HL-60 (cell line): ENCODE results near the gene YWHAQ.
A peak's percentile ranks its signal among the peaks of the same experiment; 100 is the strongest.

Source experiments
- DNase-seq, 2 experiments: peaks; one replicate each; pipeline ENCODE4 v3.0.0-alpha.2; 2010 to 2020; ENCODE audit warnings: low read depth in 1 of 2, low spot score in 1 of 2
- H3K27ac ChIP-seq: fragments of 250-450 bp; sonication (Bioruptor Pico); replicated peaks from 2 replicates; pipeline ENCODE4 v1.5.1; 2020; ENCODE audit warnings: mild to moderate bottlenecking, moderate library complexity
- H3K27me3 ChIP-seq: fragments of 250-450 bp; sonication (Bioruptor Pico); 2 replicates; pipeline ENCODE4 v1.5.1; 2021; ENCODE audit warnings: mild to moderate bottlenecking, moderate library complexity; ENCODE audit not compliant: insufficient read depth, poor library complexity, severe bottlenecking
- H3K4me3 ChIP-seq: replicated peaks from 2 replicates; pipeline ENCODE4 v1.5.1; 2011; ENCODE audit warnings: mild to moderate bottlenecking, control low read depth, low read length; ENCODE audit not compliant: insufficient read depth
- GABPA ChIP-seq: IDR thresholded peaks from 2 replicates; pipeline ENCODE4 v1.6.1; 2012; ENCODE audit warnings: low read depth
- POLR2AphosphoS5 ChIP-seq: IDR thresholded peaks from 2 replicates; pipeline ENCODE4 v1.6.1; 2012; ENCODE audit warnings: low read depth
- SPI1 ChIP-seq: IDR thresholded peaks from 2 replicates; pipeline ENCODE4 v1.6.1; 2012; ENCODE audit warnings: low read depth, mild to moderate bottlenecking, borderline replicate concordance
- long read RNA-seq: library from polyadenylated mRNA; unstranded; transcript quantifications from one replicate; pipeline ENCODE4 v2.0.0, GENCODE V29; 2020
- TF ChIP-seq, protein P1 (sequence below): IDR thresholded peaks from 2 replicates; pipeline ENCODE4 v1.6.1; 2012; ENCODE audit warnings: low read depth; ENCODE audit not compliant: insufficient replicate concordance
- TF ChIP-seq, protein P2 (sequence below): IDR thresholded peaks from one replicate; pipeline ENCODE4 v1.5.1; 2011; ENCODE audit warnings: low read length, control low read depth, inconsistent platforms; ENCODE audit not compliant: insufficient read depth

YWHAQ gene
- long read RNA-seq, transcript YWHAQ-202 (5 exons, 2,216 nt) = minor isoform, 357 of 1,133 reads
- long read RNA-seq, transcript YWHAQ-201 (6 exons, 2,208 nt) = major isoform, 750 of 1,133 reads
- long read RNA-seq, partial matches to known transcripts = 8 of 1,133 reads
- long read RNA-seq, other reads (novel, unspliced or antisense) = 18 of 1,133 reads

DNA sequence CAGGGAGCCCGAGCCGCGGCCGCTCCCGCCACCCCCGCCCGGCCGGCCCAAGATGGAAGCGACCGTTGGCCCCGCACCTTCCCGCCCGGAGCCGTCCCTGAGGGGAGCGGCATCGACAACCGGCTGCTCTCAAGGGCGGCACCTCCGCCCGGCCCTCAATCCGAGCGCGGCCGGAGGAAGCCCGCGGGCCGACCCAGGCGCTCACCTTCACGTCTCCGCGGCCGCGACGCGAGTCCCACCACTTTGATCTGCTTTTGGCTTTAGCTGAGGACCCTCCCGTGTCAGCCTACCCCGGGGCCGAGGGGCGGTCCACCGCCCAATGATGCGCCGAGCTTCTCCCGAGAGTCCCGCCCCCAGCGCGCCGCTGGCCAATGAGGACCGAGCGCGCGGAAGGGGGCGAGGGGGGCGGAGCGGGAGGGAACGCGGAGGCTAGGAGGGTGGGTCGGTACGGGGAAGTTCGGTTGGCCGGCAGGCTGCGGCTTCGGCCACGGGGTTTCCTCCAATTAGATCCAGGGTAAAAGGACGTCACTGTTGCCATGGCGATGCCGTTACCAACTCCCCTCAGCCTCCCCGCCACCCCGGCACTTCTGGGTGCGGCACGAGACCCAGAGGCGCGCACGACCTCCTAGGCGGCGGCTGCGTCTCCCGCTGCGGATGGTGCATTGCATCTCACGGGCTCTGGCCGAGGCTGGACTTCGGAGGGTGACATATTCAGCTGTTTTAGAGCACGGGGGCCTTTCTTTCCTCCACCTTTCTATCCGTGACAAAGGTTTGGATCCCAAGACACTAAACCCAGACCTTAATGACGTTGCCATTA lies at the start of gene YWHAQ:
Gene YWHAQ, minus strand, starts transcription at position 262 of the 817 bp plus-strand sequence. CDS start 545 bp downstream, outside the sequence.
- DNase-seq = peak; percentile 96 to 98
- H3K27me3 ChIP-seq = no peaks in the 10 kb centered on the region
- TF ChIP-seq, protein P1, sequence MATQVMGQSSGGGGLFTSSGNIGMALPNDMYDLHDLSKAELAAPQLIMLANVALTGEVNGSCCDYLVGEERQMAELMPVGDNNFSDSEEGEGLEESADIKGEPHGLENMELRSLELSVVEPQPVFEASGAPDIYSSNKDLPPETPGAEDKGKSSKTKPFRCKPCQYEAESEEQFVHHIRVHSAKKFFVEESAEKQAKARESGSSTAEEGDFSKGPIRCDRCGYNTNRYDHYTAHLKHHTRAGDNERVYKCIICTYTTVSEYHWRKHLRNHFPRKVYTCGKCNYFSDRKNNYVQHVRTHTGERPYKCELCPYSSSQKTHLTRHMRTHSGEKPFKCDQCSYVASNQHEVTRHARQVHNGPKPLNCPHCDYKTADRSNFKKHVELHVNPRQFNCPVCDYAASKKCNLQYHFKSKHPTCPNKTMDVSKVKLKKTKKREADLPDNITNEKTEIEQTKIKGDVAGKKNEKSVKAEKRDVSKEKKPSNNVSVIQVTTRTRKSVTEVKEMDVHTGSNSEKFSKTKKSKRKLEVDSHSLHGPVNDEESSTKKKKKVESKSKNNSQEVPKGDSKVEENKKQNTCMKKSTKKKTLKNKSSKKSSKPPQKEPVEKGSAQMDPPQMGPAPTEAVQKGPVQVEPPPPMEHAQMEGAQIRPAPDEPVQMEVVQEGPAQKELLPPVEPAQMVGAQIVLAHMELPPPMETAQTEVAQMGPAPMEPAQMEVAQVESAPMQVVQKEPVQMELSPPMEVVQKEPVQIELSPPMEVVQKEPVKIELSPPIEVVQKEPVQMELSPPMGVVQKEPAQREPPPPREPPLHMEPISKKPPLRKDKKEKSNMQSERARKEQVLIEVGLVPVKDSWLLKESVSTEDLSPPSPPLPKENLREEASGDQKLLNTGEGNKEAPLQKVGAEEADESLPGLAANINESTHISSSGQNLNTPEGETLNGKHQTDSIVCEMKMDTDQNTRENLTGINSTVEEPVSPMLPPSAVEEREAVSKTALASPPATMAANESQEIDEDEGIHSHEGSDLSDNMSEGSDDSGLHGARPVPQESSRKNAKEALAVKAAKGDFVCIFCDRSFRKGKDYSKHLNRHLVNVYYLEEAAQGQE = peak; percentile 43
- TF ChIP-seq SPI1 (no peak), POLR2AphosphoS5 (peak; percentile 82)
- peak within 1 kb of the TSS; percentile 91 for H3K4me3 ChIP-seq
- peak within 1 kb of the TSS; percentile 92 for H3K27ac ChIP-seq

DNA sequence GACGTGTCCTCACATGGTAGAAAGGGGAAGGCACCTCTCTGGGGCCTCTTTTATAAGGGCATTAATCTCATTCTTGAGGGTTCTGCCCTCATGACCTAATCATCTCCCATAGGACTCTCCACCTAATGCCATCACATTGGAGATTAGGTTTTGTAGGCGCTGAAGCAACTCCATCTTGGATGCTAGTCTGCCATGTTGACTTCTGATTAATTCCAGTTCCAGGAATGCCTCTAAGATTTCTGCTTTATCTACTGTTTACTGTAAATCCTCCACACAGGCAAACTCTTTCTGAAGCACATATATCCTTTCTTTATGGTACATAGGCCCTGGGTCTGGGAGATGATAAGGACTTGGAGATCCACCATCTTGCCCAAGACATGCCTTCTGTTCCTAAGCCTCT lies 49.3 kb upstream of the YWHAQ start:
- Histone ChIP-seq H3K27me3 (no peaks in the 10 kb centered on the region), H3K4me3 (no peak overlapping the region), H3K27ac (no peak overlapping the region)
- DNase-seq = no peak
- TF ChIP-seq GABPA (no peak), POLR2AphosphoS5 (no peak)
- TF ChIP-seq, protein P1 = no peak

DNA sequence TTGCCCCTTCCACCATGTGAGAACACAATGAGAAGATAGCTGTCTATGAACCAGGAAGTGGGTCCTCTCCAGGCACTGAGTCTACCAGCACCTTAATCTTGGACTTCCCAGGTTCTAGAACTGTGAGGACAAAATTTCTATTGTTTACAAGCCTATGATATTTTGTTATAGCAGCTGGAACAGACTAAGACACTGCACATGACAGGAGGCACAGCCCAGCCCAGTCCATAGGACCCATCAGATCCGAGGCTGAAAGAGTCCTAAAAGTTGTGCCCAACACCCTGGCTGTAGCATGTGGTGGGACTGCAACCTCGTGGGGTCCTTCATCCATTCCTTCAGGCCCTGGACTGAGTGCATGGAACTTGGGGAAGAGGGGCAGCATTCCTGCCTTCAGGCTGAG lies 48.4 kb upstream of the YWHAQ start:
- Histone ChIP-seq H3K27ac (no peak overlapping the region), H3K27me3 (no peaks in the 10 kb centered on the region), H3K4me3 (no peak overlapping the region)
- TF ChIP-seq, protein P2, sequence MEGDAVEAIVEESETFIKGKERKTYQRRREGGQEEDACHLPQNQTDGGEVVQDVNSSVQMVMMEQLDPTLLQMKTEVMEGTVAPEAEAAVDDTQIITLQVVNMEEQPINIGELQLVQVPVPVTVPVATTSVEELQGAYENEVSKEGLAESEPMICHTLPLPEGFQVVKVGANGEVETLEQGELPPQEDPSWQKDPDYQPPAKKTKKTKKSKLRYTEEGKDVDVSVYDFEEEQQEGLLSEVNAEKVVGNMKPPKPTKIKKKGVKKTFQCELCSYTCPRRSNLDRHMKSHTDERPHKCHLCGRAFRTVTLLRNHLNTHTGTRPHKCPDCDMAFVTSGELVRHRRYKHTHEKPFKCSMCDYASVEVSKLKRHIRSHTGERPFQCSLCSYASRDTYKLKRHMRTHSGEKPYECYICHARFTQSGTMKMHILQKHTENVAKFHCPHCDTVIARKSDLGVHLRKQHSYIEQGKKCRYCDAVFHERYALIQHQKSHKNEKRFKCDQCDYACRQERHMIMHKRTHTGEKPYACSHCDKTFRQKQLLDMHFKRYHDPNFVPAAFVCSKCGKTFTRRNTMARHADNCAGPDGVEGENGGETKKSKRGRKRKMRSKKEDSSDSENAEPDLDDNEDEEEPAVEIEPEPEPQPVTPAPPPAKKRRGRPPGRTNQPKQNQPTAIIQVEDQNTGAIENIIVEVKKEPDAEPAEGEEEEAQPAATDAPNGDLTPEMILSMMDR = no peak
- TF ChIP-seq SPI1 (no peak), GABPA (no peak), POLR2AphosphoS5 (no peak)
- TF ChIP-seq, protein P1 = no peak
- no peak for DNase-seq

DNA sequence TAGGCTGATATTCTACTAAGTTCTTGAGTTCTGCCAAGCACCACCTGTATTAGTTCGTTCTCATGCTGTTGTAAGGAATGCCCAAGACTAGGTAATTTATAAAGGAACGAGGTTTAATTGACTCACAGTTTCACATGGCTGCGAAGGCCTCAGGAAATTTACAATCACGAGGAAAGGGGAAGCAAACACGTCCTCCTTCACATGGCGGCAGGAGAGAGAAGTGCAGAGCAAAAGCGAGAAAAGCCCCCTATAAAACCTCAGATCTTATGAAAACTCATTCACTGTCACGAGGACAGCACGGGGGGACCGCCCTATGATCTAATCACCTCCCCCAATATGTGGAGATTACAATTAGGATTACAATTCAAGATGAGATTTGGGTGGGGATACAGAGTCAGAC lies 47.7 kb upstream of the YWHAQ start:
- H3K4me3 ChIP-seq = no peak overlapping the region
- H3K27me3 ChIP-seq = no peaks in the 10 kb centered on the region
- DNase-seq = no peak
- TF ChIP-seq POLR2AphosphoS5 (no peak), SPI1 (no peak), GABPA (no peak)
- TF ChIP-seq, protein P1 = no peak
- TF ChIP-seq, protein P2 = no peak
- no peak overlapping the region for H3K27ac ChIP-seq
